Right kidney (tissue), 9 donors: ENCODE measurements around the gene UNG.
A peak's percentile ranks its signal among the peaks of the same experiment; 100 is the strongest.
"Not testable (repeated sequence)": the region's sequence is repeated elsewhere in the genome, so short reads cannot be mapped to it uniquely, and the experiment has no call there.

Experiments used
- DNase-seq: peaks from one replicate; pipeline ENCODE4 v3.0.0-alpha.2; 2016
- long read RNA-seq, 8 donors: transcript quantifications; one replicate each; lab custom pipeline, GENCODE V29; 2026

The UNG gene
- long read RNA-seq, donor 1, transcript UNG-202 (6 exons, 2,130 nt): major isoform, 16 of 31 reads
- long read RNA-seq, donor 1, transcript UNG-201 (7 exons, 2,071 nt): minor isoform, 14 of 31 reads
- long read RNA-seq, donor 1, partial matches to known transcripts: 0 of 31 reads
- long read RNA-seq, donor 1, other reads (novel, unspliced or antisense): 0 of 31 reads
- long read RNA-seq, donor 2, transcript UNG-202 (6 exons, 2,130 nt): major isoform, 7 of 16 reads
- long read RNA-seq, donor 2, partial matches to known transcripts: 6 of 16 reads
- long read RNA-seq, donor 2, other reads (novel, unspliced or antisense): 0 of 16 reads
- long read RNA-seq, donor 3, transcript UNG-202 (6 exons, 2,130 nt): major isoform, 13 of 27 reads
- long read RNA-seq, donor 3, partial matches to known transcripts: 13 of 27 reads
- long read RNA-seq, donor 3, other reads (novel, unspliced or antisense): 0 of 27 reads
- long read RNA-seq, donor 4, transcript UNG-201 (7 exons, 2,071 nt): minor isoform, 9 of 24 reads
- long read RNA-seq, donor 4, transcript UNG-202 (6 exons, 2,130 nt): major isoform, 14 of 24 reads
- long read RNA-seq, donor 4, partial matches to known transcripts: 0 of 24 reads
- long read RNA-seq, donor 4, other reads (novel, unspliced or antisense): 0 of 24 reads
- long read RNA-seq, donor 5, transcript UNG-202 (6 exons, 2,130 nt): major isoform, 13 of 25 reads
- long read RNA-seq, donor 5, transcript UNG-201 (7 exons, 2,071 nt): minor isoform, 11 of 25 reads
- long read RNA-seq, donor 5, partial matches to known transcripts: 0 of 25 reads
- long read RNA-seq, donor 5, other reads (novel, unspliced or antisense): 0 of 25 reads
- long read RNA-seq, donor 6, transcript UNG-202 (6 exons, 2,130 nt): major isoform, 7 of 17 reads
- long read RNA-seq, donor 6, partial matches to known transcripts: 8 of 17 reads
- long read RNA-seq, donor 6, other reads (novel, unspliced or antisense): 0 of 17 reads
- long read RNA-seq, donor 7, transcript UNG-202 (6 exons, 2,130 nt): major isoform, 26 of 42 reads
- long read RNA-seq, donor 7, transcript UNG-201 (7 exons, 2,071 nt): minor isoform, 15 of 42 reads
- long read RNA-seq, donor 7, partial matches to known transcripts: 0 of 42 reads
- long read RNA-seq, donor 7, other reads (novel, unspliced or antisense): 0 of 42 reads
- long read RNA-seq, donor 8, transcript UNG-202 (6 exons, 2,130 nt): major isoform, 8 of 24 reads
- long read RNA-seq, donor 8, transcript UNG-201 (7 exons, 2,071 nt): minor isoform, 5 of 24 reads
- long read RNA-seq, donor 8, partial matches to known transcripts: 11 of 24 reads
- long read RNA-seq, donor 8, other reads (novel, unspliced or antisense): 0 of 24 reads

- peak; percentile 64 for DNase-seq
Observed at GRCh38 chr12:109097435-109098182, at the start of gene UNG. TSS of gene UNG (plus strand) at chr12:109097597. CDS start at chr12:109097680, 83 bp downstream.

GRCh38 chr12:109048706-109049105 lies 48.7 kb upstream of the UNG start:
- not testable (repeated sequence) for DNase-seq

- not testable (repeated sequence) for DNase-seq
Observed at GRCh38 chr12:109049794-109050193, 47.6 kb upstream of the UNG start.

GRCh38 chr12:109052097-109052413 lies 45.3 kb upstream of the UNG start:
- no peak for DNase-seq

GRCh38 chr12:109052414-109053323 lies 44.7 kb upstream of the UNG start, which contains the start of gene USP30:
TSS of gene USP30 (plus strand) at chr12:109052576. CDS start at chr12:109052679, 103 bp downstream.
- DNase-seq: peak; percentile 89

GRCh38 chr12:109053382-109054123 lies 43.8 kb upstream of the UNG start:
- DNase-seq: peak; percentile 15

GRCh38 chr12:109054124-109054513 lies 43.3 kb upstream of the UNG start:
- DNase-seq: not testable (repeated sequence)

GRCh38 chr12:109054520-109054919 lies 42.9 kb upstream of the UNG start:
- no peak for DNase-seq

- no peak for DNase-seq
Observed at GRCh38 chr12:109056891-109057290, 40.5 kb upstream of the UNG start.

GRCh38 chr12:109057376-109057775 lies 40.0 kb upstream of the UNG start:
- DNase-seq: no peak

GRCh38 chr12:109058773-109059172 lies 38.6 kb upstream of the UNG start:
- no peak for DNase-seq

- no peak for DNase-seq
Observed at GRCh38 chr12:109064143-109064542, 33.3 kb upstream of the UNG start.

- peak; percentile 3 for DNase-seq
Observed at GRCh38 chr12:109065154-109065852, 32.1 kb upstream of the UNG start.

- DNase-seq: no peak
Observed at GRCh38 chr12:109065853-109066193, 31.6 kb upstream of the UNG start.

GRCh38 chr12:109069307-109070271 lies 27.8 kb upstream of the UNG start:
- no peak for DNase-seq

GRCh38 chr12:109074866-109075265 lies 22.5 kb upstream of the UNG start:
- DNase-seq: no peak

GRCh38 chr12:109082751-109083150 lies 14.6 kb upstream of the UNG start:
- DNase-seq: no peak

- DNase-seq: no peak
Observed at GRCh38 chr12:109084425-109084824, 13.0 kb upstream of the UNG start.
